Measurements from ENCODE around the gene GAPDHS. TPM values are rescaled to one million over a fixed set of nuclear protein-coding genes. Genes with fewer than 3 reads are reported as not detected.

GAPDHS gene
- total and polyA plus RNA-seq, 2 of the 4 experiments (the other 2 are of a cell fraction) = not detected

- in situ Hi-C loops (cut with MboI; ENCODE audit: low sequenced_read_pairs) = no loop called here
- no TSS peak for BruUV-seq (replicated peaks)
- no peak overlapping the region for H4K5ac ChIP-seq (ENCODE audit: low read depth, low read length)
- no peaks in the 10 kb centered on the region for H4K20me1 ChIP-seq (ENCODE audit: insufficient read depth, low read length)
- ATAC-seq (ENCODE audit: low read depth) (no peak), DNase-seq (no peak)
- H3K4ac ChIP-seq (ENCODE audit: low read depth, low read length) = no peak overlapping the region
- H2BK20ac ChIP-seq (ENCODE audit: low read depth, low read length) = no peak overlapping the region
- H3K36me3 ChIP-seq (ENCODE audit: control insufficient read depth, insufficient read depth, low read length) = no peaks in the 10 kb centered on the region
- no peak overlapping the region for H2AFZ ChIP-seq (replicated peaks; ENCODE audit: low read length, poor library complexity)
- H3K9me1 ChIP-seq (ENCODE audit: insufficient read depth, low read length) = no peaks in the 10 kb centered on the region
- no peaks in the 10 kb centered on the region for H3K4me1 ChIP-seq (ENCODE audit: control insufficient read depth, insufficient read depth, low read length)
- dilution Hi-C loops (cut with HindIII; ENCODE audit: low sequenced_read_pairs, unreplicated experiment) = no loop called here
- no peak overlapping the region for H4K91ac ChIP-seq (ENCODE audit: insufficient read depth, low read depth, low read length)
- no CpG with 5 or more reads among the region's 10 CpGs for WGBS, 2 experiments (ENCODE audit: extremely low coverage in 2 of 2, insufficient read length in 1 of 2)
- no peak overlapping the region for H3K23ac ChIP-seq (ENCODE audit: low read depth, low read length)
- no peak overlapping the region for H4K8ac ChIP-seq (ENCODE audit: low read depth in 2 of 2, low read length in 2 of 2)
- H3K27ac ChIP-seq (ENCODE audit: insufficient read depth, low read length) = no peak overlapping the region
- peaks cover 32% of the 10 kb centered on the region for H3K27me3 ChIP-seq (ENCODE audit: control insufficient read depth, insufficient read depth, low read length)
- no peak overlapping the region for H3K18ac ChIP-seq (ENCODE audit: low read depth, low read length)
- H3K9ac ChIP-seq (ENCODE audit: low read depth, low read length) = no peak overlapping the region
- TF ChIP-seq CHD1 (IDR thresholded peaks at IDR 0.05; ENCODE audit: low read depth, low read length) (no peak), MAFK (IDR thresholded peaks at IDR 0.05; ENCODE audit: low read depth, low read length) (no peak), CEBPB (IDR thresholded peaks at IDR 0.05; ENCODE audit: low read depth, low read length) (no peak), RFX5 (IDR thresholded peaks at IDR 0.05; ENCODE audit: low read depth, low read length) (no peak), NFE2L2 (IDR thresholded peaks at IDR 0.05; ENCODE audit: low read depth, low read length) (no peak)
- H2BK5ac ChIP-seq (ENCODE audit: low read depth, low read length, poor library complexity, severe bottlenecking) = no peak overlapping the region
- H2BK15ac ChIP-seq (ENCODE audit: low read depth, low read length) = no peak overlapping the region
- no peak overlapping the region for H3K4me2 ChIP-seq (ENCODE audit: low read depth, low read length)
- intact Hi-C loops (cut with micrococcal nuclease) = no loop called here
- no peak overlapping the region for H3K14ac ChIP-seq (replicated peaks; ENCODE audit: low read depth, low read length)
- CTCF ChIA-PET = no interaction called here
- no peaks in the 10 kb centered on the region for H3K9me3 ChIP-seq (ENCODE audit: control insufficient read depth, insufficient read depth, low read length)
- no peak overlapping the region for H2AK5ac ChIP-seq (ENCODE audit: low read depth, low read length)
- no peak overlapping the region for H2BK120ac ChIP-seq (ENCODE audit: low read depth, low read length)
- H2AK9ac ChIP-seq (replicated peaks; ENCODE audit: low read depth, low read length, poor library complexity) = no peak overlapping the region
- no peak overlapping the region for H3K4me3 ChIP-seq (ENCODE audit: insufficient read depth, low read depth, low read length)
- no peaks in the 10 kb centered on the region for H3K79me1 ChIP-seq (ENCODE audit: low read depth in 1 of 2, low read length in 2 of 2)
- POLR2A ChIA-PET (ENCODE audit: unreplicated experiment) = no interaction called here
- H3K56ac ChIP-seq (ENCODE audit: extremely low read depth, insufficient read depth, low read length) = no peak overlapping the region
These were observed 45.5 kb upstream of the GAPDHS start for GRCh38 chr19:35487656-35488182.
